Activated CD8-positive, alpha-beta T cell treated with anti-CD3 and anti-CD28 coated beads for 36 hours (primary cell): ENCODE results near the gene NR2F6. TPM values are rescaled to one million over a fixed set of nuclear protein-coding genes. Genes with fewer than 3 reads are reported as not detected.

ENCODE experiments used
- ATAC-seq: fragments of 200-7000 bp; cut with Tn5 transposase; one replicate; pipeline ENCODE4 v1.10.0; 2021; ENCODE audit warnings: mild to moderate bottlenecking, moderate library complexity
- CTCF ChIA-PET: fragments of 350-600 bp; sonication (Branson Sonifier 250); formaldehyde crosslinking; loops from one replicate; lab custom pipeline; 2021; ENCODE audit warnings: antibody characterized with exemption; lab: Charles Lee
- POLR2A ChIA-PET: fragments of 350-600 bp; sonication (Branson Sonifier 250); formaldehyde crosslinking; loops from one replicate; lab custom pipeline; 2021; ENCODE audit warnings: antibody characterized with exemption; lab: Charles Lee
- DNase-seq: peaks from one replicate; pipeline ENCODE4 v3.0.0-alpha.2; 2020
- H3K27ac Mint-ChIP-seq: one replicate; pipeline ENCODE4 v1.8.0; 2021; ENCODE audit warnings: mild to moderate bottlenecking, mixed read lengths
- H3K27me3 Mint-ChIP-seq: one replicate; pipeline ENCODE4 v1.8.0; 2021; ENCODE audit warnings: mixed read lengths
- H3K36me3 Mint-ChIP-seq: one replicate; pipeline ENCODE4 v1.8.0; 2021; ENCODE audit warnings: low read depth, mixed read lengths
- H3K4me1 Mint-ChIP-seq: one replicate; pipeline ENCODE4 v1.8.0; 2021; ENCODE audit warnings: low read depth, mixed read lengths
- H3K4me3 Mint-ChIP-seq: one replicate; pipeline ENCODE4 v1.8.0; 2021; ENCODE audit warnings: mild to moderate bottlenecking, moderate library complexity, mixed read lengths
- H3K9me3 Mint-ChIP-seq: one replicate; pipeline ENCODE4 v1.8.0; 2021; ENCODE audit warnings: mixed read lengths
- CTCF ChIP-seq: fragments of 200-600 bp; IDR thresholded peaks from one replicate; pipeline ENCODE4 v1.8.0; 2022; ENCODE audit warnings: antibody characterized with exemption, mild to moderate bottlenecking
- intact Hi-C: fragments of 100-400 bp; cut with micrococcal nuclease; formaldehyde crosslinking; loops from one replicate; pipeline ENCODE4 v1.10.0; 2022
- total RNA-seq, 2 experiments: library from RNA; stranded (reverse); gene quantifications; one replicate each; pipeline ENCODE4 v1.2.3, GENCODE V29; 2021

NR2F6 gene
- total RNA-seq: 1 to 10 TPM; 7.0 TPM

GRCh38 chr19:17245535-17245984, at the start of gene NR2F6:
TSS of gene NR2F6 (minus strand) at chr19:17245919. CDS start at chr19:17245220, 699 bp downstream.
- POLR2A ChIA-PET: no interaction called here
- H3K27ac Mint-ChIP-seq: peak within 1 kb of the TSS; percentile 64

GRCh38 chr19:17294051-17294891, 48.6 kb upstream of the NR2F6 start:
- peaks cover 7% of the 10 kb centered on the region for H3K4me1 Mint-ChIP-seq
- H3K4me3 Mint-ChIP-seq: no peak overlapping the region
- H3K27ac Mint-ChIP-seq: no peak overlapping the region
- ChIA-PET CTCF (interaction anchor here (4.1 to 4.9 kb wide), 2 partner anchors 10 to 12 kb away, joined by 27 to 34 read pairs; partner anchors contain the start of genes ABHD8, ANKLE1 and MRPL34), POLR2A (interaction anchor here (1.1 to 4.9 kb wide), 5 partner anchors 10 to 112 kb away, joined by 3 to 41 read pairs (median 5); partner anchors contain the start of genes ABHD8, ANKLE1, BST2 and MRPL34)
- H3K27me3 Mint-ChIP-seq: no peaks in the 10 kb centered on the region
- peaks cover 4% of the 10 kb centered on the region for H3K9me3 Mint-ChIP-seq
- intact Hi-C loops: no loop called here
- ATAC-seq (no peak), DNase-seq (peak; percentile 70)
- H3K36me3 Mint-ChIP-seq: peaks cover 13% of the 10 kb centered on the region
- no peak for TF ChIP-seq CTCF

More at GRCh38 chr19:17245535-17245984, at the start of gene NR2F6:
- peaks cover 7% of the 10 kb centered on the region for H3K27me3 Mint-ChIP-seq
- CTCF ChIA-PET: no interaction called here
- peak within 1 kb of the TSS; percentile 79 for H3K4me3 Mint-ChIP-seq
- no peaks in the 10 kb centered on the region for H3K36me3 Mint-ChIP-seq
- DNase-seq: no peak
- no peaks in the 10 kb centered on the region for H3K9me3 Mint-ChIP-seq
- TF ChIP-seq CTCF: no peak
- peak; percentile 35 for ATAC-seq
- peaks cover 9% of the 10 kb centered on the region for H3K4me1 Mint-ChIP-seq
- intact Hi-C loops: no loop called here

- intact Hi-C loops: no loop called here
- POLR2A ChIA-PET: interaction anchor here (0.6 to 4.9 kb wide), 6 partner anchors 11 to 112 kb away, joined by 3 to 41 read pairs (median 4); partner anchors contain the start of genes ABHD8, ANKLE1, BST2 and MRPL34
- Mint-ChIP-seq H3K4me3 (no peak overlapping the region), H3K9me3 (peaks cover 4% of the 10 kb centered on the region), H3K27ac (no peak overlapping the region), H3K4me1 (peaks cover 7% of the 10 kb centered on the region), H3K36me3 (peaks cover 11% of the 10 kb centered on the region), H3K27me3 (no peaks in the 10 kb centered on the region)
- TF ChIP-seq CTCF: no peak
- CTCF ChIA-PET: interaction anchor here (0.8 to 4.9 kb wide), 10 partner anchors 11 to 97 kb away, joined by 3 to 34 read pairs (median 4); partner anchors contain the start of genes ABHD8, ANKLE1, BABAM1 and DDA1
- DNase-seq: no peak
- ATAC-seq: no peak
Measured at GRCh38 chr19:17293605-17294004, 47.9 kb upstream of the NR2F6 start.

- DNase-seq (peak; percentile 87), ATAC-seq (peak; percentile 97)
- peak; percentile 81 for TF ChIP-seq CTCF
- no peaks in the 10 kb centered on the region for H3K27me3 Mint-ChIP-seq
- H3K36me3 Mint-ChIP-seq: peaks cover 5% of the 10 kb centered on the region
- H3K4me1 Mint-ChIP-seq: peaks cover 7% of the 10 kb centered on the region
- POLR2A ChIA-PET: interaction anchor here (0.6 to 4.9 kb wide), 8 partner anchors 11 to 163 kb away, joined by 3 to 41 read pairs (median 6); partner anchors contain the start of genes ABHD8, ANKLE1, BABAM1 and DDA1
- peak overlapping the region; percentile 90 for H3K4me3 Mint-ChIP-seq
- CTCF ChIA-PET: interaction anchor here (0.6 to 4.9 kb wide), 14 partner anchors 10 to 127 kb away, joined by 3 to 34 read pairs (median 4); partner anchors contain the start of genes ABHD8, ANKLE1, ANO8 and BABAM1
- intact Hi-C loops: no loop called here
- H3K9me3 Mint-ChIP-seq: no peaks in the 10 kb centered on the region
- H3K27ac Mint-ChIP-seq: peak overlapping the region; percentile 85
Measured at GRCh38 chr19:17292301-17293074, 46.8 kb upstream of the NR2F6 start.
